Effector memory CD8-positive, alpha-beta T cell (primary cell): Measurements from ENCODE around the gene PIM3.

Experiments used
- ATAC-seq: fragments of 150-1000 bp; cut with Tn5 transposase; replicated peaks from 2 replicates; pipeline ENCODE4 v1.10.0; 2021; ENCODE audit warnings: mild to moderate bottlenecking, moderate library complexity
- DNase-seq, 3 experiments: peaks; one replicate each; pipeline ENCODE4 v3.0.0; 2021
- H3K27ac Mint-ChIP-seq, 2 donors: one replicate each; pipeline ENCODE4 v1.8.0; 2022; ENCODE audit warnings: mild to moderate bottlenecking in 2 of 2, mixed read lengths in 2 of 2, moderate library complexity in 2 of 2
- H3K27me3 Mint-ChIP-seq, 2 donors: one replicate each; pipeline ENCODE4 v1.8.0; 2022; ENCODE audit warnings: mixed read lengths in 2 of 2
- H3K36me3 Mint-ChIP-seq: one replicate; pipeline ENCODE4 v1.8.0; 2022; ENCODE audit warnings: mild to moderate bottlenecking, moderate library complexity, mixed read lengths; ENCODE audit not compliant: insufficient read depth
- H3K4me1 Mint-ChIP-seq, 2 donors: one replicate each; pipeline ENCODE4 v1.8.0; 2022; ENCODE audit warnings: low read depth in 2 of 2, mixed read lengths in 2 of 2
- H3K4me3 Mint-ChIP-seq, 2 donors: one replicate each; pipeline ENCODE4 v1.8.0; 2022; ENCODE audit warnings: mild to moderate bottlenecking in 2 of 2, mixed read lengths in 2 of 2, moderate library complexity in 2 of 2
- H3K9me3 Mint-ChIP-seq, 2 donors: one replicate each; pipeline ENCODE4 v1.8.0; 2022; ENCODE audit warnings: mixed read lengths in 2 of 2

Gene PIM3

DNA sequence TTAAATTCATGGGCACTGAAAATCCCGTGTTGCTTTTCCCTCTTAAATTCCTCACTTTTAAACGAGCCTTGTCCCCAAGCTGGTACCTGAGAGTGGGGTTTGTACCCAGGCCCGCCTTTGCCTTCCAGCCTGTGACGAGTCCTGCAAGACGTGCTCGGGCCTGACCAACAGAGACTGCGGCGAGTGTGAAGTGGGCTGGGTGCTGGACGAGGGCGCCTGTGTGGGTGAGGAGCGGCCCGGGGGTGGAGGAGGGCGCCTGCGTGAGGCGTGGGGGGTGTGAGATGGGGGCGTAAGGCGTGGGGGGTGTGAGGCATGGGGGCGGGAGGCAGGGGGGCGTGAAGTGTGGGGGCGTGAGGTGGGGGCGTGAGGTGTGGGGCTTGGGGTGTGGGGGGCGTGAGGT lies 38.1 kb upstream of the PIM3 start:
- Mint-ChIP-seq H3K27ac (no peak overlapping the region), H3K4me1 (peaks cover 20 to 22% of the 10 kb centered on the region in 2 donors), H3K27me3 (no peaks in the 10 kb centered on the region), H3K9me3 (no peaks in the 10 kb centered on the region), H3K4me3 (no peak overlapping the region), H3K36me3 (peaks cover 14% of the 10 kb centered on the region)
- DNase-seq (no peak), ATAC-seq (no peak)

DNA sequence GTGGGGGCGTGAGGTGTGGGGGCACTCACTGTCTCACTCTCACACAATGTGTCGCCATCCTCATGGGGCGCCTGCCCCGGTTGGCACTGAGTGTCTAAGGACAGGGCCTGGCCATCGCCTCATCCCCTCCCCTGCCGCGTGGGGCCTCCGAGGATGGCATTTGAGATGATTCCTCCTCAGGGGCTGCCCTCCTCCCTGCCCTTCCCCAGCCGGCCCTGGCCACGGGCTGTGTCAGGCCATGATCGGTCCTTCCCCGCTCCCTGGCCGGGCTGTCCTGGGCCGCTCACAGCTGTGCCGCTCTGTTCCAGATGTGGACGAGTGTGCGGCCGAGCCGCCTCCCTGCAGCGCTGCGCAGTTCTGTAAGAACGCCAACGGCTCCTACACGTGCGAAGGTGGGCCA lies 37.6 kb upstream of the PIM3 start:
- Mint-ChIP-seq H3K4me1 (peaks cover 18 to 22% of the 10 kb centered on the region in 2 donors), H3K27me3 (no peaks in the 10 kb centered on the region), H3K36me3 (peaks cover 14% of the 10 kb centered on the region), H3K27ac (no peak overlapping the region), H3K9me3 (no peaks in the 10 kb centered on the region), H3K4me3 (no peak overlapping the region)
- no peak for ATAC-seq
- DNase-seq, result no peak

DNA sequence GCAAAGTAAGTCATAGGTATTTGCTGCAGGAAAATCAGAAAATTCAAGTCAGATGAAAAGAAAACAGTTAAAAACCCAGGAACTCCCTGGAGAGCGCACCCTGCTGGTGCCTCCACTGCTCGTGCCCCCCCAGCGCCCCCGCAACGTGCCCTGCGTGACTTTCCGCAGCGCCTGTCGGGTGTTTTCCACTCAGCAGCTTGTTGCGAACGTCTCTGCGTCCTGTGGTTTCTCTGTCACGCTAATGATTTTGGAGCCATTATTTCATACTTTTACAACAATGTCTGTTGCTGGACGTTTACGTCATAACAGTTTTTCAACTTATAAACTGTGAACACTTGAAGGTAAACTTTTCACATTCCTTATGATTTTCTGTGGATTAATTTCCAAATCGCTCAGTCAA lies 37.1 kb upstream of the PIM3 start:
- no peak overlapping the region for H3K4me3 Mint-ChIP-seq
- H3K4me1 Mint-ChIP-seq, result peaks cover 18 to 24% of the 10 kb centered on the region in 2 donors
- H3K36me3 Mint-ChIP-seq, result peaks cover 14% of the 10 kb centered on the region
- H3K27me3 Mint-ChIP-seq, result no peaks in the 10 kb centered on the region
- no peaks in the 10 kb centered on the region for H3K9me3 Mint-ChIP-seq
- H3K27ac Mint-ChIP-seq, result no peak overlapping the region
- DNase-seq (no peak), ATAC-seq (no peak)

DNA sequence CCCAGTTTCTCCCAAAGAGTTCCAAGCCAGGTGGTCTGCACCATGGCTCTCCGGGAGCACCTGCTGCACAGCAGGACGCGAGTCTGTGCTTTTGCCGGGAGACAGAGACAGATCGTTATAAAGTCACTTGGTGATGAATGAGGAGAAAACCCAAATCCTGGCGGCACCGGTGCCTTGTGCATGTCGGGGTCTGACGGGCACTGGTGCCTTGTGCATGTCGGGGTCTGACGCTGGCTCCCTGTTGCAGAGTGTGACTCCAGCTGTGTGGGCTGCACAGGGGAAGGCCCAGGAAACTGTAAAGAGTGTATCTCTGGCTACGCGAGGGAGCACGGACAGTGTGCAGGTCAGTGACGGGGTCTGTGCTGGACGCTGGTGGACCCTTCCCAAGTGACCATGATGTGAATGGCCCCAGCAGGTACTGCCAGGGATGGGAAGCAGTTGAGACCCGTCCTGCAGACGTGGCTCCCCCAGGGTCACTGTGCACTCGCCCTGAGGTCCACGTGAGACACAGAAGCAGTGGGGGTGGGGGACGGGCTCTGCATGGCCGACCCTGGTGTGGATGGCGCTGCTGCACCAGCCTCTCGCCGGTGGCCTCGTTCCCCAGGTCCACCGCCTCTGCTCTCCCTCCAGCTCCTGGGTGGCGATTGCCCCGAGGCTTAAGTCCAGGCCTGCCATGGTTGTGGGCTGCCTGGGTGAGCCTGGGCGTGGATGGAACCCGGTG lies 36.3 kb upstream of the PIM3 start:
- Mint-ChIP-seq H3K9me3 (no peaks in the 10 kb centered on the region), H3K27me3 (no peaks in the 10 kb centered on the region), H3K36me3 (peaks cover 14% of the 10 kb centered on the region), H3K4me1 (peaks cover 18 to 24% of the 10 kb centered on the region in 2 donors), H3K27ac (peak overlapping the region in 1 of 2 donors; percentile 92), H3K4me3 (peak overlapping the region; percentile 69 to 82)
- ATAC-seq, result no peak
- DNase-seq, result no peak

DNA sequence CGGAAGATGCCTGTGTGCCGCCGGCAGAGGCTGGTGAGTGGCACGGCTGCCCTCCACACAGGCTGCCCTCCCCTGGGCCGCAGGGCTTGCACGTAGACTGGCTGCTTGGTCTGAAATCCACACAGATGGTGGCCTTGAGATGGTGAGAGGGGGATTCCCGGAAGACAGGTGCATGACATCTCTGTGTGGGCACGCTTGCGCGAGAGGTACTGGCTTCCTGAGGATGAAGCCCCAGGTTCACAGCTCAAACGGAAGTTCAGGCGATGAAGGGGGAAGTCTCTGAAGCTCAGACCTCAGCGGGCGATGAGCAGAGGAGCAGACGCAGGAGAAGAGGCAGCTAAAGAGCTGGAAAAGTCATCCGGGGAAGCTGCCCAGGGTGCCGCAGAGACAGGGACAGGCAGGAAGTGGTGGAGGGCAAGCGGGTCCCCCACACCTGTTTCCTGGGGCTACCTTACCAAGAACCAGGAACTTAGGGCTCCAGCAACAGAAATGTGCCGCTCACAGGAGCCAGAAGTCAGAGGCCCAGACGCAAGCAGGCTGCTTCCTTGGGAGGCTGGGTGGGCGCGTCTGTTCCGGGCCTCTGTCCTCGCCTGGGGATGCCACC lies 34.9 kb upstream of the PIM3 start:
- H3K27ac Mint-ChIP-seq, result peak overlapping the region; percentile 92 to 97
- no peaks in the 10 kb centered on the region for H3K27me3 Mint-ChIP-seq
- DNase-seq, result peak; percentile 68 to 74 (median 73)
- H3K4me3 Mint-ChIP-seq, result peak overlapping the region; percentile 69 to 82
- peak; percentile 91 for ATAC-seq
- H3K9me3 Mint-ChIP-seq, result no peaks in the 10 kb centered on the region
- H3K36me3 Mint-ChIP-seq, result peaks cover 10% of the 10 kb centered on the region
- H3K4me1 Mint-ChIP-seq, result peaks cover 13 to 17% of the 10 kb centered on the region in 2 donors

DNA sequence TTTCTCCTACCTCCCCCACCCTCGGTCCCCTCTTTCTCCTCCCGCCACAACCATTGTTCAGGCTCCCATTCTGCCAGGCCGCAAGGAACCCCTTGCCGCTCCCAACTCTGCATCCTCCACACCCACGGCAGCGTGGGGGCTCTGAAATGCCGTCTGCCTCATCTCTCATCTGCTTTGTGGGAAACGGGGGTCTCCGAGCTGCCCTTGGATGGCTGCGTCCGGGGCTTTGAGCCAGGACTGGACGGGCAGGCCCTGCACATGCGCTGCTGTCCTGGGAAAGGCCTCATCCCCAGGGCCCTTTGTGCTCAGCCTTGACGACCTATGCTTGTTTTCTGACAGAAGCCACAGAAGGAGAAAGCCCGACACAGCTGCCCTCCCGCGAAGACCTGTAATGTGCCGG lies 33.7 kb upstream of the PIM3 start:
- Mint-ChIP-seq H3K9me3 (no peaks in the 10 kb centered on the region), H3K27me3 (no peaks in the 10 kb centered on the region), H3K36me3 (peaks cover 10% of the 10 kb centered on the region), H3K4me3 (peak overlapping the region; percentile 40 to 46), H3K27ac (peak overlapping the region; percentile 23 to 92), H3K4me1 (peaks cover 17 to 23% of the 10 kb centered on the region in 2 donors)
- DNase-seq, result no peak
- ATAC-seq, result no peak

DNA sequence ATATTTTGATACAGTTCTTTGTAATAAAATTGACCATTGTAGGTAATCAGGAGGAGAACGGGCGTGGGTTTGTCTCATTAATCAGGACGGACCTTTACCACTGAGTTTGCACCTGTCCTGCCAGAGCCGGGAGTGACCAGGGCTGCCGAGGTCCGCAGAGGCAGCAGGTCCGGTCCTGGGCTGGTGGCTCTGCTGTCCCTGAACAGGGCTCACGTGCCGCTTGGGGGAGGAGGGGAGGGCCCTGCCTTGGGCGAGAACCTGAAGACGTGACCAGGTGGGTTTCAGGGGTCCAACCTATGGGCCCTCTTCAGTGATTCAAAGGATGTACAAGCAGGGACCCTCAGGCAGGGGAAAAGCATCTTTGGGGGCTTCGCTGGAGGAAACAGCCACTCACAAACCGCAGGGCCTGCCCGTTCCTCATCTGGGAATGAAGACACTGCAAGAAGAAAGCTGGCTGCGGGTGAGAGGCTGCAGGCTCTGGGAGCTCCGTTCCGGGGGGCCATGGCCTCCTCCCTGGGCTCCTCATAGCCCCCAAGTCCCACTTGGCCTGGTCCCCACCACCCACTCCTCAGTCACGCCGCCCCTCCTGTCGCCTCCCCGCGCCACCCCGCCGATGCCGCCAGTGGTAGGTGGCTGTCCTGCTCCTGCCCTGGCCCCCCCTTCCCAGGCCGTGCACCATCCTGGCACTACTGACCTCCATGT lies 32.9 kb upstream of the PIM3 start:
- Mint-ChIP-seq H3K9me3 (no peaks in the 10 kb centered on the region), H3K27me3 (no peaks in the 10 kb centered on the region), H3K36me3 (peaks cover 10% of the 10 kb centered on the region), H3K27ac (peak overlapping the region; percentile 23 to 92), H3K4me1 (peaks cover 17 to 23% of the 10 kb centered on the region in 2 donors), H3K4me3 (no peak overlapping the region)
- ATAC-seq, result no peak
- no peak for DNase-seq

DNA sequence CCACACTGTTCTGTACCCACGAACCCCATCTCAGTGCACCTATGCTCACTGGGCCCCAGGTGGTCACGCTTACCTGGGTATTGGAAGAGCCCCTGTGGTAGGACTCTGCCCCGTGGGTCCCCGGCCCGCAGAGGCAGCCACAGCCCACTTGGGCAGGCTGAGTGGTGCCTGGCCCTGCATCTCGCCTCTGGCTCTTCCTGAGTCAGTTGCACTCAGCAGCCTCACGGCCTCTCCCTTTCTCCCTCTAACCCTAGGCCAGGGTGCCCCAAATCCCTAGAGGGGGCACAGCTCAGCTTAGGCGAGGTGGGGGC lies 32.4 kb upstream of the PIM3 start:
- Mint-ChIP-seq H3K4me1 (peaks cover 22 to 25% of the 10 kb centered on the region in 2 donors), H3K36me3 (peaks cover 13% of the 10 kb centered on the region), H3K27ac (peak overlapping the region; percentile 31 to 92), H3K9me3 (no peaks in the 10 kb centered on the region), H3K27me3 (no peaks in the 10 kb centered on the region), H3K4me3 (peak overlapping the region; percentile 17 to 27)
- DNase-seq (no peak), ATAC-seq (no peak)

DNA sequence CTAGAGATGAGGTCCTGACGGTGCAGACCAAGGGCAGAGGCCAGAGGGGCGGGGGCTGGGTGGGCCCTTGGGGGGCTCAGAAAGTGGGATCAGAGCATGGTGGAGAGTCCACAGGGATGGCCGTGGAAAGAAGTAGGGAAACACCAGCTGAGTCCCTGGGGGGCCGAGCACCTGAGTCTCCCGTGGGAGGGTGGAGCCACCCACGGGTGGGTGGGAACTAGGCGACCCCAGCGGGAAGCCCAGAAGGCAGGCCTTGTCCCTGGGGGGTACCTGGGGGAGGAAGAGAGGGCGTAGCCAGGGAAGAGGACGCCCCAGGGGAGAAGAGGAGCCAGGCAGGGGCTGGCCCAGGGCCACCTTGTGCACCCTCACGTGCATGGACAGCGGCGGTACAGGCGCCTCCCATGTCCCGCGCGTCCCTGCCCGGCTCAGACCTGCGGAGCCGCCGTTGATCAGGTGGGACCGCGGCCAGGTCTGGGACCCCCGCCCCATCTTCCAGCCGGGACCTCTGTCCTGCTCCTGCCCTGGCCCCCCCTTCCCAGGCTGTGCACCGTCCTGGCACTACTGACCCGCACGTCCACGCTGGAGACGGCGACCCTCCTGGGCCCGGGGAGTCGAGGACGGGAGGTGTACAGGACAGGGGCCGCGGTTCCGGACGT lies 31.9 kb upstream of the PIM3 start:
- Mint-ChIP-seq H3K27ac (peak overlapping the region; percentile 31 to 92), H3K27me3 (no peaks in the 10 kb centered on the region), H3K36me3 (peaks cover 15% of the 10 kb centered on the region), H3K4me3 (peak overlapping the region; percentile 17 to 27), H3K9me3 (no peaks in the 10 kb centered on the region), H3K4me1 (peaks cover 25 to 28% of the 10 kb centered on the region in 2 donors)
- DNase-seq, result no peak
- no peak for ATAC-seq

DNA sequence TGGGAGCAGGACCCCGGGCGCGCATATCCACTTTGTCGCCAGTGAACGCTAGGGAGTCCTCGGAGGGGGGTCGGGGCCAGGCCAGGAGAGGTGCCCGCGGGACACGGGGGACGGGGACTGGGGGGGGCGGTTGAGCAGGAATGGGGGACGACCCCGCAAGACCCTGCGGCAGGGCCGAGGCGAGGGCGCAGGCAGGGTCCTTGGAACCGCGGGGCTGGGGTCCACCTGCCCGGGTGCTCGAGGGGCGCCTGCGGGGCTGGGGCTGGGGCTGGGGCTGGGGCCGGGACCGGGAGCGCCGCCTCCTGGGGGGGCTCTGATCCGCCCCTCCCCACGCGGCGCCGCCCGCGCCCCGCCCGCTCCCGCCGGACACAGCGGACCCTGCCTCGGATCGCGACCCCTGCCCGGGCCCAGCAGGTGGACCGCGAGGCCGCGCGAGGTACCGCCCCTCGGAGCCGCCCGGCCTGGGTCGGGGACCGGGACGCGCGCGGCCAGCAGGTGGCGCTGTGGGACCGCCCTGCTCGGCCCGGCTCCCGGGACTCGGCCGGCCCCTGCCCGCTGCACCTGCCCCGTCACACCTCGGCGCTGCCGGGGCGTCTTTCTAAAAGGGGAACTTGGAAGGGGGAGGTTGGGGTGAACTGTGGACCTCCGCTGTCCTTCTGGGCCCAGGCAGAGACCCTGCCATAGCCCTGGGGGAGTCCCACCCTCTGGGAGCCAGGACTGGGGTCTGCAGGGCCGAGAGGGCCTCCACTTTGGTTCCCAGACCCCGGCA lies 31.2 kb upstream of the PIM3 start:
- H3K4me3 Mint-ChIP-seq, result no peak overlapping the region
- H3K9me3 Mint-ChIP-seq, result no peaks in the 10 kb centered on the region
- peak overlapping the region in 1 of 2 donors; percentile 23 for H3K27ac Mint-ChIP-seq
- DNase-seq (peak; percentile 70 to 82 (median 72)), ATAC-seq (peak; percentile 52)
- no peaks in the 10 kb centered on the region for H3K27me3 Mint-ChIP-seq
- H3K36me3 Mint-ChIP-seq, result peaks cover 18% of the 10 kb centered on the region
- H3K4me1 Mint-ChIP-seq, result peaks cover 25 to 28% of the 10 kb centered on the region in 2 donors

DNA sequence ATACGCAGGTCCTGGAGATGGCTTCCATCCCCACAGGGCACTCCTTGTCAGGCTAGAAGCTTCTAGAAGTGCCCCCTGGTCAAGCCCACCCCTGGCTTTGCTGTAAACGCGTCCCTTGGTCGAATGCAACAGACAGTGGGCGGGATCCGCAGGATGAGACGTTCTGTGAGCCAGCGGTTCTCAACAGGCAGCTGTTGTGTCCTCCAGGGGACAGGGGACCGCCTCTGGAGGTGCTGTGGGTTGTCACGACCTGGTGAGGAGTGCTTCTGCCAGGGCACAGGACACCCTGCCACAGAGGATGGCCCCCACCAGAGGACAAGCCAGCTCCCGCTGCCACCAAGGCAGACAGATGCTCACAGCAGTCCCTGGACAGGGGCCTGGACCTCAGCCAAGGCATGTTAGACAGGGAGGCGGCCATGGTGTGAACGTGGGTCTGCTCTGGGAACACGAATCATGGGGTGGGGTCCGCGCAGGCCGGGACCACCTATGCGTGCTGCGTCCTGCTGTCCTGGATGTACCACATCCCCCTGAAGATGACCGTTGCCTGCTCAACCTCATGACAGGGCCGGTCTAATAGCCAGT lies 30.5 kb upstream of the PIM3 start:
- Mint-ChIP-seq H3K27me3 (no peaks in the 10 kb centered on the region), H3K4me1 (peaks cover 23 to 27% of the 10 kb centered on the region in 2 donors), H3K4me3 (no peak overlapping the region), H3K27ac (peak overlapping the region in 1 of 2 donors; percentile 23), H3K9me3 (no peaks in the 10 kb centered on the region), H3K36me3 (peaks cover 14% of the 10 kb centered on the region)
- ATAC-seq (no peak), DNase-seq (no peak)

DNA sequence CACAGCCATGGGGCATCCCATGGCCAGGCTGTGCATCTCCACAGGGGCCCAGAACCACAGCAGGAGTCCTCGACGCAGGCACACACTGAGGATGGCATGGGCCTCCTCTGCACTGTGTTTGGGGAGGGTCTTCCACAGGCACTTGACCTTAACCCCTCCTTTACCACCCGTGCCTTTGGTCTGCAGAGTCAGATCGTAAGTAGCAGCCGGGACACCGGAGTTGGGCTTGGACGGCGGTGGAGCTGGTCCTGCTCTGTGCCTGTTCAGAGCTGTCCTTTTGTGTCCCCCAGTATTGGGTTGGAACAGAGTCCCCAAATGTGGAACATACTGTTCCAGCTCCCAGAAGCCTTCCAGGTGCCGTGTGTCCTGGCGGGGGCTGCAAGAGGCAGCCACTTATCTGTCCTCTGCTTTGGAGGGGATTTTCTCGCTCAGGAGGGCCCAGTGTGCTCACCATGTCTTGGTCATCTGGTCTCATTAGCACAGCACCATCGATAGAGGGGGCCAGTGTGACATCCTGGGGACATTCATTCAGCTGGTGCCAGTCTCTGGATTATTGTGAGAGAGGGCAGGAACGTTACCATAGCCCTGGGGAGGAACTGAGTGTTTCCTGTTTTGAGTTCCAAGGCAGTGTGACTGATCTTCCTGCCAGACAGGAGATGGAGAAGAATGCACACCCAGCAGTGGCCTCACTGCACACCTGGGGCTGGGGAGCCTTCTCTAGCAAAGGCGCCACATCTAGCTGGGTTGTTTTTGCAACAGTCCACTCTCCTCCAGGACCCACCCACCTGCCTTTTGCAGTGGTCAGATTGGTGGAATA lies 29.8 kb upstream of the PIM3 start:
- H3K27me3 Mint-ChIP-seq, result no peaks in the 10 kb centered on the region
- ATAC-seq (peak; percentile 1), DNase-seq (no peak)
- H3K27ac Mint-ChIP-seq, result no peak overlapping the region
- no peak overlapping the region for H3K4me3 Mint-ChIP-seq
- H3K4me1 Mint-ChIP-seq, result peaks cover 16 to 21% of the 10 kb centered on the region in 2 donors
- no peaks in the 10 kb centered on the region for H3K9me3 Mint-ChIP-seq
- peaks cover 7% of the 10 kb centered on the region for H3K36me3 Mint-ChIP-seq
